Stimulated activated CD8-positive, alpha-beta memory T cell treated with anti-CD3 and anti-CD28 coated beads, Interleukin-7, amount 100 ng/mL, for 48 hours (primary cell): ENCODE data around the gene FBXO2.

Experiments
- DNase-seq, 2 donors: peaks; one replicate each; pipeline ENCODE4 v3.0.0-alpha.2; 2020; ENCODE audit warnings: low read depth in 1 of 2; ENCODE audit errors: extremely low read depth in 1 of 2

FBXO2 gene

GRCh38 chr1:11654137-11654938, at the start of gene FBXO2, which contains the start of gene FBXO44:
TSS of gene FBXO2 (minus strand) at chr1:11654429. CDS start at chr1:11654340, 89 bp downstream.
TSS of gene FBXO44 (plus strand) at chr1:11654877. CDS start at chr1:11655836, 959 bp downstream.
- DNase-seq, result peak in 1 of 2 donors; percentile 37

DNA sequence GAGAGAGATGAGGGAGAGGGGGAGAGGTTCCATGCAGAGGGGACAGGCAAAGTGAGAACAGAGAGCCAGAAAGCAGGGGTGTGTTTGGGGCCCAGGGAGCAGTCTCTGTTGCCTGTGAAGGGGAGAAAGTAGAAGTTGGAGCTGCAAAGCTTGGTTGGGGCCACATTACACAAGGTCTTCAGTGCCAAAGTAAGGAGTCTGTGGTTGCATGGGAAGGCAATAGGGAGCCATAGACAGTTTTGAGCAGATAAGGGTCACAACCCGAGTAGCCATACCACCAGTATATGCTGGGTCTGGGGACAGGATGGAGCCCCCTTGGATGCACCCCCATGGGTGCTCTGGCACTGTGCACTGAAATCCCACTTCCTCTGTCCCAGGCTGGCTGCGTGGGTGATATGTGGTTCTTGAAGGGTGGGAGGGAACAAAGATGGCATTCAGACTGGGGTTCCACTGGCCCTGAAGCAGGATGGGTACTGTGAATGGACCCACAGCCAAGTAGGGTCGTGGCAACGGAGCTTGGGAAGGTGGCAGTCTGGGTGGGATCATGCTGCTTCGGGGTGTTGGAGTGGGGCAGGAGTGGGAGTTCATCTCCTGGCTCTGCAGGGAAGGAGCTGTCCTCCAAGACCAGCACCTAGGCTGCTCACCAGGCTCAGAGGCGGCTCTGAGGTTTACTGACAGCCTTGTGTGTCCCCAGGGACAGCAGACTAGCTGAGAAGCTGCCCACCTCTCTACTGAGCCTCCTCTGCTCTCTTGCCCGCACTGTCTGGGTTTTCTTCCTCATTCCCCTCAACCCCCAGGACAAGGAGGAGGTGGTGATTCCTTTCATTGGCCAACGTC, 49.3 kb upstream of the FBXO2 start:
- no peak for DNase-seq

DNA sequence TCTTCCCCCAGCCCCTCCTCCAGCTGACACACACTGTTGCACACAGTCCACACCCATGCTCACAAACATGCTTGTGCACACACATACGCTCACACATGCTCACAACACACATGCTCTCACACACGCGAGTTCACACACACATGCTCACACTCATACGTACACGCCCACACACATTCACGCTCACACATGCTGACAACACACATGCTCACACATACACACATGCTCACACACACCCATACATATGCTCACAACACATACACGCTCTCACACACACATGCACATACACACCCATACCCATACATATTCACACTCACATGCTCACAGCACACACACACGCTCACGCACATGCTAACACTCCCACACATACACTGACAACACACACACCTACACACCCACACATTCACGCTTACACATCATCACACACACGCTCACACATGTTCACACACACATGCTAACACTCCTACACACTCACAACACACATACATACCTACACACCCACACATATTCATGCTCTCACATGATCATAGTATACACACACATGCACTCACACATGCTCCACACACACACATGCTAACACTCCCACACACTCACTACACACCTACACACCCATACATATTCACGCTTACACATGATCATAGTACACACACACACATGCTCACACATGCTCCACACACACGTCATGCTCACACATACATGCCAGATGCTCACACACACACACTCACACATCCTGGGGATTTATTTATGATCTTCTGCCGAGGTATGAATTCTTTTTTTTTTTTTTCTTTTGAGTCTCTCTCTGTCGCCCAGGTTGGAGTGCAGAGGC, 48.0 kb upstream of the FBXO2 start:
- no peak for DNase-seq

GRCh38 chr1:11701551-11701961, 47.3 kb upstream of the FBXO2 start:
- no peak for DNase-seq

GRCh38 chr1:11700601-11701467, 46.6 kb upstream of the FBXO2 start:
- DNase-seq, result no peak

GRCh38 chr1:11697893-11698210, 43.6 kb upstream of the FBXO2 start:
- DNase-seq, result no peak

DNA sequence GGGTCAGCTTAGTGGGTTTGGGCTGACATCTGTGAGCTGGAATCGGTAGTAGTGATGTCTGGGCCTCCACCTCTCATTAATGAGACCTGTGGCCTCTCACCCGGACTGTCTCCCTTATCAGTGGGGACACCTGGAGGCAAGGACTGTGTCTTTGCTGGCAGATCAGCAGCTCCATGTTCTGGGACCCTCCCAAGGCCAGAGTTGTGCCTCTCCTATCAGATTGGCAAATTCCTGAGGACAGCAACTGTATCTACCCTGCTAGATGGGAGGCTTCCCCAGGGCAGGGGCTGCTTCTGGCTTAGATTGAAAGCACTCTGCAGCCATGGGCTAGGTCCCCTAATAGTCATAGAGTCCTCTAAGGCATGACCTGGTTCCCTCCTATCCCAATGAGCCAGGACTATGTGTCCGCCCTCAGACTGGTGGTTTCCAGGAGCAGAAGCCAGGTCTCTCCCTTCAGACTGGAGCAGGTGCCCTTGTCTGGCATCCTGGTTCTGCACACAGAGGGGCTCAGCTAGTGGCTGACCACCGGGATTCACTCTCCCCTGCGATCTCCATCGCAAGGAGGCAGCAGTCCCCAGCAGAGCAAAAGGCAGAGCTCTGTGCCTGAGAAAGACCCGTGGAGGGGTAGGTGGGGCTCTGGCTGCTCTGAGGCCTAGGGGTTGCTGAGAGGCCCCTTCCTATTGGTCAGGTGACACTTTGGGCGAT, 43.1 kb upstream of the FBXO2 start:
- no peak for DNase-seq

DNA sequence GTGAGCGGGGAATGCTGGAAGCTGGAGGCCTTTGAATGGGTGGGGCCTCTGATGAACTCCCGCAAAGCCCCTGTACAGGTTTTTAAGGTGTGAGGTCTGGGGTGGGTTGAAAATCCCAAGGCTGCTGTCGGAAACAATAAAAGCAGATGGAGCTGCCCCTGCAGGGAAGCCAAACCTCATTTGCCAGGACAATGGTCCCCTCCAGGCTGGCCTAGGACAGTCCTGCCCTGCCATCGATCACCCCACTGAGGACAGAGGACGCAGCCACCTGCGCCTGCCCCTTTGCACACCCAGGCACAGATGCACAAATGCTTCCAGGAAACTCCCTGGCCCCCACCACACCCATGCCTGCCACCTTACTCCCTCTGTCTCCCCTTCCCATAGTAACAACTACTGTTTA, 41.6 kb upstream of the FBXO2 start:
- DNase-seq, result no peak

- DNase-seq, result no peak
Measured at GRCh38 chr1:11693917-11694316, 39.7 kb upstream of the FBXO2 start.

DNA sequence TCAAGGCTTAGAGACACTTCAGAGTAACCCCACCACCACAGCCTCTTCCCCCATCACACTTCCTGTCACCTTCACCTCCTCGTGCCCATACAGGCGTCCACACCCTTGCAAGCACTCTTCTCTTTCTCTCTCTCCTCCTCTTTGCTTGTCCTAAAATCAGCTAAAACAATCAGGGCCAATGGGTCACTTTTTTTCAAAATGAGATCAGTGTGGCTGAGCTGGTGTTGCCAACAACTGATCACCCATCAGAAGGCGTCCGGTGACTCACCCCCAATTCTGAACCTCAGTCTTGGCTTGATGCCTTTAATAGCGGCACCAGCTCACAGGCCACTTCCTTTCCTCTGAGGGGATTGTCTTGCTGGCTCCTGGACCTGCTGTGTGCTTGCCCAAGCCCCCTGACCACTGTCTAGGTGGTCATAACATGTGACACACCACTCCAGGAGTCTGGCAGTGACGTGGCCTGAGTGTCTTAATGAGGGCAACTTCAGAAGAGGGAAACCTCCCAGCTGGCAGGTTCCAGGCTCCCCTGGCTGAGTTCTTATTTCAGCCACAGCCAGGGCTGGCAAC, 38.9 kb upstream of the FBXO2 start:
- peak; percentile 25 to 47 for DNase-seq

GRCh38 chr1:11691928-11692711, 37.9 kb upstream of the FBXO2 start:
- DNase-seq, result no peak

- DNase-seq, result no peak
Measured at GRCh38 chr1:11691302-11691914, 37.2 kb upstream of the FBXO2 start, which contains the start of gene DRAXIN. TSS of gene DRAXIN (plus strand) at chr1:11691710. CDS start at chr1:11706259, 14,549 bp downstream.

DNA sequence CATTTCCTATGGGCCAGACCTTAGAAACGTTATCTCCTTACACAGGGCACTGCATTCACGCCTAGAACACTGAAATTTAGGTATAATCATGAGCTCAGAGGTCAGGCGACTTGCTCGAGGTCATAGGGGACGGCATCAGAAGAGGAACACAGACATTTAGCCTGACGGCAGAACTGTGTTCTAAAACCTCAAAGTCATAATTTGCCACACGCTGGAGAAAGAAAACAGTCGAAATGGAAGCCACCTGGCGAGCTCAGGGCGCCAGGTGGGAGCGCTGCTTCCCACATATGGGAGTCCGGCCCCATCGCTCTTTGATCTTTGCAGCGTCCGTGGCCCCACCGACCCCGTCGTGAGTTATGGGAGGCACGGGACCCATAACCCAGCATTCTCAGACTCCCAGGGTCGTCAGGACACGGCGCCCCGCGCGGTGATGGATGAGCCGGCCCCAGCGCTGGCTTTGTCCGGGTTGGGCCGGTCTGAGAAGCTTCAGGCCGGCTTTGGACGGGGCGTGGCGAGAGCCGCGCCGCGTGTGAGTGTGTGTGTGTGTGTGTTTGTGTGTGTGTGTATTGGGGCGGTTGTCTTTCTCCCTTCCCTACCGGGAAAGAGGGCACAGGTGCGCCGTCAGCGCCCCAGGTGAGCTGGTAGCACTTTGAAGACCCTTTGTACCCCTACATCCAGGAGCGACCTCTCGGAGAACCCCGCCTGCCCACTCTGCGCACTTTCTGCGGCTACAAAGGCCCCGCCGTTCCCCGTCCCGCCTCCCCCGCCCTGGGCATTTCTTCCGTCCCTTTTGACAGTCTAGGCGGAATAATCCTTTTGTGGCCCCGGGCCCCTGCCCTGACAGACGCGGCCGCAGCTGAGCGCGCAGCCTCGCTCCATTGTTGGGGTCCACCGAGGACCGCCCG, 36.4 kb upstream of the FBXO2 start:
- no peak for DNase-seq

GRCh38 chr1:11688506-11688905, 34.3 kb upstream of the FBXO2 start:
- DNase-seq, result no peak

GRCh38 chr1:11685210-11685752, 31.1 kb upstream of the FBXO2 start:
- DNase-seq, result no peak

GRCh38 chr1:11684070-11684469, 29.8 kb upstream of the FBXO2 start:
- no peak for DNase-seq

- DNase-seq, result no peak
Measured at GRCh38 chr1:11682799-11683198, 28.6 kb upstream of the FBXO2 start.
